ENCODE measurements around the gene EHD4. TPM values are rescaled to one million over a fixed set of nuclear protein-coding genes. Genes with fewer than 3 reads are reported as not detected.

EHD4 gene
- total and polyA plus RNA-seq, 9 of the 15 experiments (the other 6 are each of a cell fraction or from before 2014, with no cell fraction given): 0.89 to 10.3 (median 6.4) TPM

DNA sequence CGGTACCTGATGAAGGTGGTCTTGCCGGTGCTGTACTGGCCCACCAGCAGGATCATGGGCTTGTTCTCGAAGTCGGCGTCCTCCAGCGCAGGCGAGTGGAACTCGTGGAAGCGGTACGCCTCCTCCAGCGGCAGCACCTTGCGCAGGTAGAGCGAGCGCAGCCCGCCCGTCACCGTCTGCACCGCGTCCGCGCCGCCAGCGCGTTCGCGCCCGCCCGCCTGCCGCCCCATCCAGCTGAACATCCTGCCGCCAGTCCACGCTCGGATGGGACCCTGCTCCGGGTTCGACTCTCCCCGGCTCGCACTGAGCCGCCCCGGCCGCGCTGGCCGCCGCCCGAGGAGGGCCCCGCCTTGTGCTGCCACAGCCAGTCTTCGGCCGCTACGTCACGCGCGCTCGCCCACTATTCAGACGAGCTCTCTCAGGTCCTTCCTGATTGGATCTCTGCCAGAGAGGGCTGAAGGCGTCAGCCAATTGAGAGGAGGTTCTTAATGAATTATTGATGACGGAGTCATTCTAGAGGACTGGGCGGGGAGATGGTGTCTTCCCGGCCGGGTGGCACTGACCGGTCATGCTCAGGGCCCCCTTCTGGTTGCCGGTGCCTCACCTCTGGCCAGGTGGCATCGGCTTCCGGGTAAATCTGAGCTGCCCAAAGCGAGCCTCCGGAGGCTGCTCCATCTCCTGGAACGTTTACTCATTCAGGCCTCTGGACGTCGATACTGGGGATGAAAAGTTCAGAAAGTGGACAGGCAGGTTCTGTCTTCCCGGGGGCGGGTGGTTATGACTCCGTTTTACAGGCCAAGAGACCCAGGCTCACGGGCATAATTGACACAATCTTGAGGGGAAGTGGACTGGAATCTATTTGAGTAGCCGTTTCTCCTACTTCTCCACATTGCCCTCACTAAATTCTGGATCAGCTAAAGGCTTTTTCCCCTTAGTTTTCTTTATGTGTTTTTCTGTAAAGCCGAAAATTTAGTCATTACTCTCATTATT, at the start of gene EHD4 (continued):
- no peak for TF ChIP-seq NFXL1 (CRISPR knock-in tag; IDR thresholded peaks at IDR 0.05)
- TF ChIP-seq SREBF2 (CRISPR knock-in tag; IDR thresholded peaks at IDR 0.05): no peak
- TF ChIP-seq, protein P1, sequence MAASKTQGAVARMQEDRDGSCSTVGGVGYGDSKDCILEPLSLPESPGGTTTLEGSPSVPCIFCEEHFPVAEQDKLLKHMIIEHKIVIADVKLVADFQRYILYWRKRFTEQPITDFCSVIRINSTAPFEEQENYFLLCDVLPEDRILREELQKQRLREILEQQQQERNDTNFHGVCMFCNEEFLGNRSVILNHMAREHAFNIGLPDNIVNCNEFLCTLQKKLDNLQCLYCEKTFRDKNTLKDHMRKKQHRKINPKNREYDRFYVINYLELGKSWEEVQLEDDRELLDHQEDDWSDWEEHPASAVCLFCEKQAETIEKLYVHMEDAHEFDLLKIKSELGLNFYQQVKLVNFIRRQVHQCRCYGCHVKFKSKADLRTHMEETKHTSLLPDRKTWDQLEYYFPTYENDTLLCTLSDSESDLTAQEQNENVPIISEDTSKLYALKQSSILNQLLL (CRISPR knock-in tag; IDR thresholded peaks at IDR 0.05; ENCODE audit: borderline replicate concordance): no peak
- 0 out of 2 replicates have a peak, but pooled peaks have one; percentile 7 for TF ChIP-seq SPI1 (IDR thresholded peaks at IDR 0.05; ENCODE audit: borderline replicate concordance, low read depth, low read length)
- TF ChIP-seq FOXJ3 (CRISPR knock-in tag; IDR thresholded peaks at IDR 0.05): no peak
- TF ChIP-seq NRF1 (conservative IDR thresholded peaks at IDR 0.05 in 1 of 2, IDR thresholded peaks at IDR 0.05 in 1 of 2): peak; percentile 82 to 85
- TF ChIP-seq CSDE1 (IDR thresholded peaks at IDR 0.05): peak in 1 of 2 experiments; percentile 40; a peak in 1 of 4 replicates
- no peak for TF ChIP-seq ETS2 (tag; IDR thresholded peaks at IDR 0.05; ENCODE audit: borderline replicate concordance, poor library complexity, severe bottlenecking)
- TF ChIP-seq SMAD2 (IDR thresholded peaks at IDR 0.05; ENCODE audit: low read depth, low read length): no peak
- TF ChIP-seq KDM4B (IDR thresholded peaks at IDR 0.05; ENCODE audit: borderline replicate concordance in 2 of 2, low read depth in 1 of 2): no peak
- TF ChIP-seq RBM14 (IDR thresholded peaks at IDR 0.05; ENCODE audit: borderline replicate concordance, insufficient read depth, low read depth, low read length): no peak
- TF ChIP-seq ZBTB5 (IDR thresholded peaks at IDR 0.05): no peak
- no peak for TF ChIP-seq BCL6 (CRISPR knock-in tag; IDR thresholded peaks at IDR 0.05)
- TF ChIP-seq GTF2F1 (IDR thresholded peaks at IDR 0.05; ENCODE audit: low read depth, low read length): 0 out of 2 replicates have a peak, but pooled peaks have one; percentile 55
- no peak for TF ChIP-seq MYBL2 (IDR thresholded peaks at IDR 0.05; ENCODE audit: low read depth)
- no peak for TF ChIP-seq MYBL2 (CRISPR knock-in tag; IDR thresholded peaks at IDR 0.05; ENCODE audit: borderline replicate concordance)
- TF ChIP-seq BHLHE40 (IDR thresholded peaks at IDR 0.05; ENCODE audit: low read length): no peak
- no peak for TF ChIP-seq ZFP36 (IDR thresholded peaks at IDR 0.05; ENCODE audit: low read depth, low read length, partially characterized antibody)
- peak; percentile 92 for TF ChIP-seq ZFX (CRISPR knock-in tag; IDR thresholded peaks at IDR 0.05)
- TF ChIP-seq ZNF79 (CRISPR knock-in tag; IDR thresholded peaks at IDR 0.05; ENCODE audit: low read depth): no peak

All from K562 (cell line).